Activated CD4-positive, alpha-beta T cell treated with anti-CD3 and anti-CD28 coated beads, Interleukin-2, amount 10 ng/mL, durations not matched to agents 7 days and 5 days (primary cell): ENCODE data around the gene SERTAD1. TPM values are rescaled to one million over a fixed set of nuclear protein-coding genes. Genes with fewer than 3 reads are reported as not detected.
"Not testable (repeated sequence)": the region's sequence is repeated elsewhere in the genome, so short reads cannot be mapped to it uniquely, and the experiment has no call there.

Experiments used
- CTCF ChIA-PET: fragments of 350-600 bp; sonication (Branson Sonifier 250); formaldehyde crosslinking; loops from one replicate; lab custom pipeline; 2021; ENCODE audit warnings: antibody characterized with exemption; lab: Charles Lee
- POLR2A ChIA-PET: fragments of 350-600 bp; sonication (Branson Sonifier 250); formaldehyde crosslinking; loops from one replicate; lab custom pipeline; 2021; ENCODE audit warnings: antibody characterized with exemption; lab: Charles Lee
- DNase-seq: peaks from one replicate; pipeline ENCODE4 v3.0.0-alpha.2; 2020
- H3K27ac Mint-ChIP-seq: one replicate; pipeline ENCODE4 v1.8.0; 2021; ENCODE audit warnings: mild to moderate bottlenecking, moderate library complexity, mixed read lengths
- H3K27me3 Mint-ChIP-seq: one replicate; pipeline ENCODE4 v1.8.0; 2021; ENCODE audit warnings: mixed read lengths
- H3K36me3 Mint-ChIP-seq: one replicate; pipeline ENCODE4 v1.8.0; 2021; ENCODE audit warnings: low read depth, mixed read lengths
- H3K4me1 Mint-ChIP-seq: one replicate; pipeline ENCODE4 v1.8.0; 2021; ENCODE audit warnings: mixed read lengths
- H3K4me3 Mint-ChIP-seq: one replicate; pipeline ENCODE4 v1.8.0; 2021; ENCODE audit warnings: mild to moderate bottlenecking, moderate library complexity, mixed read lengths
- H3K9me3 Mint-ChIP-seq: one replicate; pipeline ENCODE4 v1.8.0; 2021; ENCODE audit warnings: mixed read lengths
- total RNA-seq, 2 experiments: library from RNA; stranded (reverse); gene quantifications; one replicate each; pipeline ENCODE4 v1.2.3, GENCODE V29; 2021

Gene SERTAD1
- total RNA-seq, 2 experiments from 2014 or later, result 6.2 to 9.7 TPM

DNA sequence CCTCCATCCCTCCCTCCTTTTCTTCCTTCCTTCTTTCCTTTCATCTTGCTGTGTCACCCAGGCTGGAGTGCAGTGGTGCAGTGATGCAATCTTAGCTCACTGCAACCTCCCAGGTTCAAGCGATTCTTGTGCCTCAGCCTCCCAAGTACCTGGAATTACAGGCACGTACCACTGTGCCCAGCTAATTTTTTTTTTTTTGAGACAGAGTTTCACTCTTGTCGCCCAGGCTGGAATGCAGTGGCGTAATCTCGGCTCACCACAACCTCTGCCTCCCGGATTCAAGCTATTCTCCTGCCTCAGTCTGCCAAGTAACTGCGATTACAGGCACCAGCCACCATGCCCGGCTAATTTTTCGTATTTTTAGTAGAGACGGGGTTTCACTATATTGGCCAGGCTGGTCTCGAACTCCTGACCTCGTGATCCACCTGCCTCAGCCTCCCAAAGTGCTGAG, 37.8 kb upstream of the SERTAD1 start:
- CTCF ChIA-PET, result interaction anchor here (0.5 to 5.5 kb wide), 13 partner anchors 10 to 335 kb away, joined by 3 to 35 read pairs (median 3); partner anchors contain the start of genes EGLN2 and SERTAD1
- H3K9me3 Mint-ChIP-seq, result not testable (repeated sequence)

DNA sequence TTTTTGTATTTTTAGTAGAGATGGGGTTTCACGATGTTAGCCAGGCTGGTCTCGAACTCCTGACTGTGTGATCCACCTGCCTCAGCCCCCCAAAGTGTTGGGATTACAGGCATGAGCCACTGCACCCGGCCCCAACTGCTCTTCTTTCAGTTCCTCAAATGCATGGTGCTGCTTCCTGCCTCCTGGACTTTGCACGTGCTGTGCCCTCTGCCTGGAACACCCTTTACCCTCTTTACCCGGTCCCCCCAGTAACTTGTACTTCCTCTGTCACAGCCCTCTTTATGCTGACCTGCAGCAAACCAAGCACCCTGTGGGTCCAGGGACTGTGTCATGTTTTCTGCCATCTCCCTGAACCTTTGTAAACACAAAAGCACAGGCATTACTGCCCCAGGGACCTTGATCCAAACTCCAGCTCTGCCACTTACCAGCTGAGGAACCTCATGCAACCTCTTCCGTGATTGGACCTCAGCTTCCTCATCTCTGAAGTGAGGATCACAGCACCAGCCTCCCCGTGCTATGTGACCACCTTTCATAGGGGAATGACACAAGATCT, 36.0 kb upstream of the SERTAD1 start:
- H3K4me1 Mint-ChIP-seq, result peaks cover 32% of the 10 kb centered on the region
- ChIA-PET CTCF (interaction anchor here (5.5 kb wide), 1 partner anchor 8 kb away, joined by 35 read pairs; no protein-coding TSS in a partner anchor), POLR2A (no interaction called here)
- H3K27me3 Mint-ChIP-seq, result peaks cover 6% of the 10 kb centered on the region
- no peaks in the 10 kb centered on the region for H3K9me3 Mint-ChIP-seq
- no peak overlapping the region for H3K27ac Mint-ChIP-seq
- DNase-seq, result no peak
- H3K36me3 Mint-ChIP-seq, result peaks cover 6% of the 10 kb centered on the region
- H3K4me3 Mint-ChIP-seq, result no peak overlapping the region

More for the DNA sequence above, 37.8 kb upstream of the SERTAD1 start:
- POLR2A ChIA-PET, result interaction anchor here (1.0 kb wide), 1 partner anchor 9 kb away, joined by 3 read pairs; no protein-coding TSS in a partner anchor
- H3K27ac Mint-ChIP-seq, H3K4me3 Mint-ChIP-seq, H3K36me3 Mint-ChIP-seq, DNase-seq: not testable (repeated sequence)
- Mint-ChIP-seq H3K4me1 (peaks cover 36% of the 10 kb centered on the region), H3K27me3 (peaks cover 18% of the 10 kb centered on the region)

- Mint-ChIP-seq H3K9me3 (no peaks in the 10 kb centered on the region), H3K4me1 (peaks cover 18% of the 10 kb centered on the region), H3K27me3 (no peaks in the 10 kb centered on the region), H3K27ac (no peak overlapping the region), H3K36me3 (no peaks in the 10 kb centered on the region), H3K4me3 (no peak overlapping the region)
- ChIA-PET POLR2A (no interaction called here), CTCF (interaction anchor here (1.1 kb wide), 1 partner anchor 9 kb away, joined by 3 read pairs; no protein-coding TSS in a partner anchor)
- no peak for DNase-seq
Measured at GRCh38 chr19:40460185-40460584, 34.4 kb upstream of the SERTAD1 start.

DNA sequence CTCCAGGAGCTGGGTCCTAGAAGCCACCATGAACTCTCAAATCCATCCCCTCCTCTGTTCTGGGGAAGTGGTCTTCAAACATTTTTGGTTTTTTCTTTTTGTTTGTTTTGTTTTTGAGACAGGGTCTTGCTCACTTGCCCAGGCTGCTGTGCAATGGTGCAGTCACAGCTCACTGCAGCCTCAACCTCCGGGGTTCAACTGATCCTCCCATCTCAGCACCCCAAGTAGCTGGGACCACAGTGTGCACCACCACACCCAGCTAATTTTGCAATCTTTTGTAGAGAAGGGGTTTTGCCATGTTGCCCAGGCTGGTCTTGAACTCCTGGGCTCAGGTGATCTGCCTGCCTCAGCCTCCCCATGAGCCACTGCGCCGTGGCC, 32.8 kb upstream of the SERTAD1 start:
- Mint-ChIP-seq H3K27me3 (no peaks in the 10 kb centered on the region), H3K4me3 (no peak overlapping the region), H3K9me3 (no peaks in the 10 kb centered on the region), H3K36me3 (no peaks in the 10 kb centered on the region), H3K27ac (no peak overlapping the region), H3K4me1 (peaks cover 7% of the 10 kb centered on the region)
- no peak for DNase-seq
- POLR2A ChIA-PET, result no interaction called here
- CTCF ChIA-PET, result no interaction called here

- H3K4me1 Mint-ChIP-seq, result peaks cover 7% of the 10 kb centered on the region
- no peaks in the 10 kb centered on the region for H3K36me3 Mint-ChIP-seq
- ChIA-PET POLR2A (no interaction called here), CTCF (no interaction called here)
- no peaks in the 10 kb centered on the region for H3K9me3 Mint-ChIP-seq
- DNase-seq, result no peak
- no peaks in the 10 kb centered on the region for H3K27me3 Mint-ChIP-seq
- no peak overlapping the region for H3K4me3 Mint-ChIP-seq
- no peak overlapping the region for H3K27ac Mint-ChIP-seq
Measured at GRCh38 chr19:40457953-40458596, 32.3 kb upstream of the SERTAD1 start.

DNA sequence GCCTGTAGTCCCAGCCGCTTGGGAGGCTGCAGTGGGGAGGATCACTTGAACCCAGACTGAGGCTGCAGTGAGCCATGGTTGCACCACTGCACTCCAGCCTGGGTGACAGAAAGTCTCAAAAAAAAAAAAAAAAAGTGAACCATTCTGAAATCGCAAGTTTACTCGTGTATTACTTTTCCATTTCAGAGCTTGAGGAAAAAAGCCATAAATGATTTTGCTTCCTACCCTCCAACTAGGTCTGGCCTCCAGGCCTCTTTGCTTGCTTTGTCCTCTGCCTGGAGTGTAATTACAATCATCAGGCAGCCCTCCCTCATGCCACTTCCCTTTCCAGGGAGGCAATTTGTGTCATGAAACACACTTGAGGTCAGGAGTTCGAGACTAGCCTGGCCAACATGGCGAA, 31.3 kb upstream of the SERTAD1 start:
- H3K4me3 Mint-ChIP-seq, result no peak overlapping the region
- H3K27me3 Mint-ChIP-seq, result no peaks in the 10 kb centered on the region
- H3K9me3 Mint-ChIP-seq, result no peaks in the 10 kb centered on the region
- no peak for DNase-seq
- no peak overlapping the region for H3K27ac Mint-ChIP-seq
- ChIA-PET CTCF (interaction anchor here (0.6 to 1.5 kb wide), 3 partner anchors 10 to 25 kb away, joined by 3 read pairs; no protein-coding TSS in a partner anchor), POLR2A (no interaction called here)
- H3K4me1 Mint-ChIP-seq, result peaks cover 6% of the 10 kb centered on the region
- no peaks in the 10 kb centered on the region for H3K36me3 Mint-ChIP-seq

GRCh38 chr19:40453943-40454342, 28.2 kb upstream of the SERTAD1 start:
- peak overlapping the region; percentile 9 for H3K27ac Mint-ChIP-seq
- DNase-seq, H3K36me3 Mint-ChIP-seq, POLR2A ChIA-PET, H3K9me3 Mint-ChIP-seq, H3K4me1 Mint-ChIP-seq, H3K27me3 Mint-ChIP-seq, H3K4me3 Mint-ChIP-seq: not testable (repeated sequence)
- CTCF ChIA-PET, result interaction anchor here (1.3 to 5.8 kb wide), 2 partner anchors 10 to 33 kb away, joined by 4 to 35 read pairs; partner anchors contain the start of genes BLVRB and SPTBN4

GRCh38 chr19:40453151-40453735, 27.5 kb upstream of the SERTAD1 start:
- ChIA-PET POLR2A (no interaction called here), CTCF (interaction anchor here (1.3 to 5.8 kb wide), 2 partner anchors 11 to 32 kb away, joined by 4 to 35 read pairs; partner anchors contain the start of genes BLVRB and SPTBN4)
- DNase-seq, result no peak
- Mint-ChIP-seq H3K4me1 (no peaks in the 10 kb centered on the region), H3K9me3 (no peaks in the 10 kb centered on the region), H3K27ac (no peak overlapping the region), H3K27me3 (no peaks in the 10 kb centered on the region), H3K36me3 (peaks cover 3% of the 10 kb centered on the region), H3K4me3 (no peak overlapping the region)

- CTCF ChIA-PET, result interaction anchor here (5.8 kb wide), 1 partner anchor 12 kb away, joined by 35 read pairs; the partner anchor contains the start of genes BLVRB and SPTBN4
- Mint-ChIP-seq H3K4me1 (no peaks in the 10 kb centered on the region), H3K27ac (no peak overlapping the region), H3K9me3 (no peaks in the 10 kb centered on the region), H3K27me3 (no peaks in the 10 kb centered on the region), H3K4me3 (no peak overlapping the region), H3K36me3 (peaks cover 3% of the 10 kb centered on the region)
- DNase-seq, result no peak
- POLR2A ChIA-PET, result no interaction called here
Measured at GRCh38 chr19:40452016-40452415, 26.2 kb upstream of the SERTAD1 start.

- DNase-seq, result no peak
- POLR2A ChIA-PET, result no interaction called here
- CTCF ChIA-PET, result interaction anchor here (0.6 to 5.8 kb wide), 4 partner anchors 10 to 792 kb away, joined by 3 to 35 read pairs (median 4); partner anchors contain the start of genes BLVRB and SPTBN4
- H3K27ac Mint-ChIP-seq, result no peak overlapping the region
- no peak overlapping the region for H3K4me3 Mint-ChIP-seq
- peaks cover 3% of the 10 kb centered on the region for H3K36me3 Mint-ChIP-seq
- H3K27me3 Mint-ChIP-seq, result no peaks in the 10 kb centered on the region
- peaks cover under 1% of the 10 kb centered on the region for H3K4me1 Mint-ChIP-seq
- H3K9me3 Mint-ChIP-seq, result no peaks in the 10 kb centered on the region
Measured at GRCh38 chr19:40450664-40451063, 24.9 kb upstream of the SERTAD1 start.

GRCh38 chr19:40449506-40449905, 23.7 kb upstream of the SERTAD1 start:
- peaks cover 3% of the 10 kb centered on the region for H3K36me3 Mint-ChIP-seq
- ChIA-PET POLR2A (no interaction called here), CTCF (no interaction called here)
- no peaks in the 10 kb centered on the region for H3K9me3 Mint-ChIP-seq
- peaks cover 7% of the 10 kb centered on the region for H3K4me1 Mint-ChIP-seq
- DNase-seq, result no peak
- H3K27ac Mint-ChIP-seq, result no peak overlapping the region
- no peaks in the 10 kb centered on the region for H3K27me3 Mint-ChIP-seq
- H3K4me3 Mint-ChIP-seq, result no peak overlapping the region

- POLR2A ChIA-PET, result no interaction called here
Measured at GRCh38 chr19:40446263-40446784, 20.5 kb upstream of the SERTAD1 start.

More at GRCh38 chr19:40446263-40446784, 20.5 kb upstream of the SERTAD1 start:
- Mint-ChIP-seq H3K36me3 (peaks cover 4% of the 10 kb centered on the region), H3K27ac (peak overlapping the region; percentile 10), H3K9me3 (no peaks in the 10 kb centered on the region), H3K27me3 (no peaks in the 10 kb centered on the region), H3K4me1 (peaks cover 19% of the 10 kb centered on the region), H3K4me3 (no peak overlapping the region)
- no peak for DNase-seq
- CTCF ChIA-PET, result interaction anchor here (0.6 to 1.6 kb wide), 3 partner anchors 10 to 20 kb away, joined by 3 to 4 read pairs (median 3); partner anchors contain the start of gene BLVRB
